SKM-1 (cell line): ENCODE data around the gene STMN3.

Source experiments
- DNase-seq: peaks from one replicate; lab custom pipeline; 2025; ENCODE audit not compliant: unreplicated experiment; lab: John Stamatoyannopoulos, UW

Gene STMN3

GRCh38 chr20:63692436-63693082 is 39.3 kb upstream of the STMN3 start:
- DNase-seq: no peak

DNA sequence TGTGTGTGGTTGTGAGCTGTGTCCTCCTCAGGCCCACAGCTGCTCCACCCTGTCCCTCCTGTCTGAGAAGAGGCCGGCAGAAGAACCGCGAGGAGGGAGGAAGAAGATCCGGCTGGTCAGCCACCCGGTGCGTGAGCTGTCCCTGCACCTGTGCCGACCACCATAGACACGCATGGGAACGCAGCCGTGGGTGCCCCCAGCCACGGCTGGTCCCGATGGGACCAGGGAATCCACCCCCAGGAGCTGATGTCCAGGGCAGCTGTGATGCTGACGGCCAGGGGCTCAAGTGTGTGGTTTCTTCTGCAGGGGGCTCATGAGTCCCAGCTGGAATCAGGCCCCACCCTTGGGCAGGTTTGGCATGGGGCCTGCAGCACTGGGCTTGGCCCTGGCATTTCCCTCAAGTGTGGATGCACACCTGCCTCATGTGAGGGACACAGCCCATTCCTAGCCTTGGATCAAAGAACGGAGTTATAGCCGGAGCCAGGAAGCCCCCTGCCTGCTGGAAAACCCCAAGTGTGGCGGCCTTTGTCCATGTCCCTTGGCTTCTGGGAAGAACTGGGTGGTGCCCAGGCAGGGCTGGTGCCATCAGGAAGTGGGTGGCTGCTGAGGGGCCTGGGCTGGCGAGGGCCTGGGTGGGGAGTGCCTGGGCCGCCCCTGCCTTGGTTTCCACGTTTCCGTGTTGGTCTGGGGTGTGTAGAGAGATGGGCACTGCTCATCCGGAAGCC is 38.6 kb upstream of the STMN3 start:
- DNase-seq: no peak

GRCh38 chr20:63690898-63691710 is 37.9 kb upstream of the STMN3 start:
- DNase-seq: no peak

- no peak for DNase-seq
These were observed 37.0 kb upstream of the STMN3 start for GRCh38 chr20:63690003-63690897.

DNA sequence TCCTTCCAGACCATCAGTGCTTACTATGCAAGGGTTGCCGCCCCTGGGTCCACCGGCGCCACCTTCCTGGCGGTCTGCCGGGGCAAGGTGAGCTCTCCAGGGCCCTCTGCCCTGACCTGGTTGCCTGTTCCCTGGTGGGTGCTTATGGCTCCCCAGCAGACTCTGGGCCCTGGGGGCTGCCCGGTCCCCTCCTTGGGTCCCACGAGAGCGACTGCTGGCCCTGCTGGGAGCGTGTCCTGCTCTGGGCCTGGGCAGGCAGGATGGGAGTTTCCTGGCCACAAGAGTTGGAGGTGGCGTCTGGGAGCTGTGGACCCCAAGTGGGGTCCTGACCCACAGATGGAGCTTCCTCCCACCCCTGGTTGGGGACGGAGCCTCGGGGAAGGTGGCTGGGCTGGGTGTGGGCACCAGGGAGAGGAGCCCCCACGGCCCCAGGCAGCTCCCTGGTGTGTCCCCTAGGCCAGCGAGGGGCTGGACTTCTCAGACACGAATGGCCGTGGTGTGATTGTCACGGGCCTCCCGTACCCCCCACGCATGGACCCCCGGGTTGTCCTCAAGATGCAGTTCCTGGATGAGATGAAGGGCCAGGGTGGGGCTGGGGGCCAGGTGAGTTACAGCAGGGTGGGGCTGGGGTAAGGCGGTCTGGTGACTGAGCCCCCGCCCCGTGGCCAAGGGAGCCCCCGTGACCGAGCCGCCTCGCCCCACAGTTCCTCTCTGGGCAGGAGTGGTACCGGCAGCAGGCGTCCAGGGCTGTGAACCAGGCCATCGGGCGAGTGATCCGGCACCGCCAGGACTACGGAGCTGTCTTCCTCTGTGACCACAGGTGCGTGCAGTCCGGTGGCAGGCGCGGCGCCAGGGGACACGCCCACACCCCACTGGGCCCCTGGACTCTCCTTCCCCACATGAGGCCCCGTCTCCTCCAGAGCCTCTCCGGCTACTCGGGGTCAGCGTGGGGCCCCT is 36.1 kb upstream of the STMN3 start:
- no peak for DNase-seq

- no peak for DNase-seq
These were observed 35.2 kb upstream of the STMN3 start for GRCh38 chr20:63688228-63689045.

DNA sequence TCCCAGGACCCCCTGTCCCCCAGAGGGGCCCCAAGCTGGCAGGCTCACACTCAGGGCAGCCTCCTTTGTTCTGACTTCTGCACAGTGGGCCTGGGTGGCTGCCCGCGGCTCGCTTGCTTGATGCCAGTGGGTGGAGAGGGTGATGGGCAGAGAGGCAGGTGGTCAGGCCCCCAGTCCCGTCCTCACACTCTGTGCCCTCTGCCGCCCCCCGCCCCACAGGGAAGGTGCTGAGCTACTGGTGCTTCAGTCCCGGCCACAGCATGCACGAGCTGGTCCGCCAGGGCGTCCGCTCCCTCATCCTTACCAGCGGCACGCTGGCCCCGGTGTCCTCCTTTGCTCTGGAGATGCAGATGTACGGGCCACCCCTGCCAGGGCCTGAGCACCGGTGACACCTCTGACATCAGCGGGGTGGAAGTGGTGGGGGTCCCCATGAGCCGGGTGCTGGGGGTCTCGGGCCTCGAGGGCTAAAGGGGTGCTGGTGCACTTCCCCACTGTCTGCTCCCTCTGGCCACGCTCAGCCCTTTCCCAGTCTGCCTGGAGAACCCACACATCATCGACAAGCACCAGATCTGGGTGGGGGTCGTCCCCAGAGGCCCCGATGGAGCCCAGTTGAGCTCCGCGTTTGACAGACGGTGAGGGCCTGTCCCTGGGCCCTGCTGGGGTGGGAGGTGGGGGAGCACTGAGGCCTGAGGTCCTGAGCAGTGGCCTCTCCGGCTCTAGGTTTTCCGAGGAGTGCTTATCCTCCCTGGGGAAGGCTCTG is 34.4 kb upstream of the STMN3 start:
- no peak for DNase-seq

DNA sequence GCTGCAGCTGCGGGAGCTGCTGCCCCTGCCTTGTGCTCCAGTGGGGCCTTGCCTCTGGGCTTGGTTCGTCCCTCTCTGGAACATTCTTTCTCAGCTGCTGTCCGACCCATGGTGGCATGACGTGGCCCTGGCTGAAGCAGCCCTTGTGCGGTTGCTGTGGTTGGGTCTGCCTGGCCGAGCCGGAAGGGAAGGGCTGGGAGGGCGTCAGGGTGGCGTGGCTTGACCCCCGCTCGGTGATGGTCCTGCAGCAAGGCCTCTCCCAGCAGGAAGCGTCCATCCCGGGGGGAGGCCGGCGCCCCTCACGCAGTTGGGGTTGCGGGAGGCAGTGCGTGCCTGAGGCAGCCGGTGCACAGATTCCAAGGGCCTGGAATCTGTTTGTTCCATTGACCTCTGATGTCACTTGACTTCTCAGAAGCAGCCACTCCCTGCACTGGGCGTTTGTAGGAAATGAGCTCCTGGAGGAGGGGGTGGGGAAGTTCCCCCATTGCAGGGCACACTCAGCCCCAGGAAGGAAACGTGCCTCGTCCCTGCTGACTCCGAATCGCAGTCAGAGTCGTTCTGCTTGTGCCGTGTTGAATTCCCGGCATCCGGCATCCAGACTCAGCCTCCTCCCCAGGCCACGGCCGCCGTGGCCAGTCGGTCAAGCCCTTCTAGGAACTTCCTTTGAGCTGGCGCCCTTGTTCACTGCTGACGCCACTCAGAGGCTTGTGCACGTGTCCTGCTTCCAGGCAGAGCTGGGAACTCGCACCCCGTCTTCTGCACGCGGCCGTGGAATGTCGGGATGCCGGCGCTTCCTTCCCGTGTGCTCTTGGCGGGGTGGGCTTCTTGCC is 33.5 kb upstream of the STMN3 start:
- DNase-seq: no peak

- no peak for DNase-seq
These were observed 32.9 kb upstream of the STMN3 start for GRCh38 chr20:63686094-63686491.

DNA sequence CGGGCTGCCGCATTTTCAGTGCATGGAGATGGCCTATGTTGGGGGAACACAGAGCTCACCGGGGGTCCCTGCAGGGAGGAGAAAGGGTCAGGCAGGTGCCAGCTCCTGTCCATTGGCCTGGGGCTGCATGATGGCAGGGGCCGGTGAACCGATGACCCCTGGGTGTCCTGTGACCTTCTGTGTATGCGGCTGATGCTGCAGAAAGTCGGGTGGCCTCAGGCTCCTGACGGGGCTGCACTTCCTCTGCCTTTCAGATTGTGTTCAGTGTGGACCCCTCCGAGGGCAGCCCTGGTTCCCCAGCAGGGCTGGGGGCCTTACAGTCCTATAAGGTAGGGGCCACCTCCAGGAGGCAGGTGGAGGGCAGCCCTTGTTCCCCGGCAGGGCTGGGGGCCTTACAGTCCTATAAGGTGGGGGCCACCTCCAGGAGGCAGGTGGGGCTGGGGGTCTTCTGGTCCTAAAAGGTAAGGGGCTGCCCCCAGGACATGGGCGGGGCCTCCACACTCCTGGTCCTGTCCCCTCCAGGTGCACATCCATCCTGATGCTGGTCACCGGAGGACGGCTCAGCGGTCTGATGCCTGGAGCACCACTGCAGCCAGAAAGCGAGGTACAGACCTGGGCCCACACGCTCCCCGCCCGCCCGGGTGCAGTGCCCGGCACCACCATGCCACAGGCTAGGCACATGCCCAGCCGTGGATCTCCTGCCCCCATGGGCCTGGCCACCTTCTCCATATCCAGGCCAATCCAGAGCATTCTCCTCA is 32.2 kb upstream of the STMN3 start:
- DNase-seq: no peak

- DNase-seq: no peak
These were observed 29.3 kb upstream of the STMN3 start for GRCh38 chr20:63682384-63683139.

- DNase-seq: no peak
These were observed 28.5 kb upstream of the STMN3 start for GRCh38 chr20:63681609-63682142.

GRCh38 chr20:63680857-63681608 is 27.8 kb upstream of the STMN3 start:
- no peak for DNase-seq

DNA sequence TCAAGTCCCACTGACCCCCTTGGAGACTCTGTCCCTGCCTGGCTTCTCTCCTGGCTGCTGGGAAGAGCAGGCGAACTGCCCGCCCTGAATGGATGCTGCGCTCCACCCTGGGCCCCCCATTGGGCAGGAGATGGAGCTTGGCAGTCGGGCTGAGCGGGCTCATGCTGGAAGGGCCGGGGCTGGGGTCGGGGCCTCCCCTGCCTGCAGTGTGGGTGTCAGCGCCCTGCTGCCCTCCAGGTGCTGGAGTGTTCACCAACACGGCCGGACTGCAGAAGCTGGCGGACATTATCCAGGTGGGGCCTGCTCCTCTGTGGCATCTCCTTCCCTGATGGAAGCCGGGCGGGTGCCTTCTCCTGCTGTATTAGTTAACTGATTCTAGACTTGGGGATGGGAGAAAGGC is 27.2 kb upstream of the STMN3 start:
- DNase-seq: no peak

DNA sequence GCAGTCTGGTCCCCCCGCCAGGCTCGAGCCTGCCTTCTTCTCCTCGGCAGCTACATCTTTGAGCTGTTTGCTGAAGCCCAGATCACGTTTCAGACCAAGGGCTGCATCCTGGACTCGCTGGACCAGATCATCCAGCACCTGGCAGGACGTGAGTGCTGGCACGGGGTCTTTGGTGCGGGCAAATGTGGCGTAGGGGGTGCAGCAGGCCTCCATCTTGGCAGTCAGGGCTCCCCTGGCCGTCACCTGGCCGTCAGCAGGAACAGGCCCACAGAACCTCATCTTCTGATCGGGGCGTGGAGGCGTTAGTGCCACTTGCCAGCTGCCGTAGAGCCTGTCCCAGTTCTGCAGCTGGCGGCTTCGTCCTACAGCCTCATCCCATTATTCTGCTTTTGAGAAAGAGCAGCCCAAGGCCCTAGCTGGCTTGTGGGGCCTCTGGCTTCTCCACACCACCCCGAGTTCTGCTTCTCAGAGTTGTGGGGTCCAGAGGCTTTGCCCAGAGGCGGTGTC is 26.6 kb upstream of the STMN3 start:
- no peak for DNase-seq
